Stimulated activated naive CD8-positive, alpha-beta T cell treated with anti-CD3 and anti-CD28 coated beads, Interleukin-15, amount 100 ng/mL, for 72 hours (primary cell): ENCODE data around the gene YY1AP1.
A peak's percentile ranks its signal among the peaks of the same experiment; 100 is the strongest.
"Not testable (repeated sequence)": the region's sequence is repeated elsewhere in the genome, so short reads cannot be mapped to it uniquely, and the experiment has no call there.

Experiments used
- ATAC-seq: fragments of 150-1000 bp; cut with Tn5 transposase; 2 replicates; pipeline ENCODE4 v1.10.0; 2021; ENCODE audit warnings: mild to moderate bottlenecking, moderate library complexity
- DNase-seq, 2 donors: peaks; one replicate each; pipeline ENCODE4 v3.0.0; 2021 to 2022
- H3K27ac Mint-ChIP-seq, 2 donors: one replicate each; pipeline ENCODE4 v1.8.0; 2022; ENCODE audit warnings: mild to moderate bottlenecking in 2 of 2, mixed read lengths in 2 of 2, moderate library complexity in 2 of 2
- H3K27me3 Mint-ChIP-seq: one replicate; pipeline ENCODE4 v1.8.0; 2022; ENCODE audit warnings: mixed read lengths
- H3K4me1 Mint-ChIP-seq: one replicate; pipeline ENCODE4 v1.8.0; 2022; ENCODE audit warnings: mild to moderate bottlenecking, mixed read lengths
- H3K4me3 Mint-ChIP-seq, 2 donors: one replicate each; pipeline ENCODE4 v1.8.0; 2022; ENCODE audit warnings: mild to moderate bottlenecking in 2 of 2, mixed read lengths in 2 of 2, moderate library complexity in 1 of 2
- H3K9me3 Mint-ChIP-seq, 2 donors: one replicate each; pipeline ENCODE4 v1.8.0; 2022; ENCODE audit warnings: mixed read lengths in 2 of 2

Gene YY1AP1

GRCh38 chr1:155699062-155699461 lies 10.5 kb upstream of the YY1AP1 start:
- not testable (repeated sequence) for DNase-seq, H3K9me3 Mint-ChIP-seq, H3K27me3 Mint-ChIP-seq, H3K27ac Mint-ChIP-seq, ATAC-seq, H3K4me3 Mint-ChIP-seq
- H3K4me1 Mint-ChIP-seq, result peaks cover 58% of the 10 kb centered on the region

GRCh38 chr1:155698382-155699038 lies 9.9 kb upstream of the YY1AP1 start:
- ATAC-seq (no peak), DNase-seq (no peak)
- Mint-ChIP-seq H3K9me3 (no peaks in the 10 kb centered on the region), H3K4me1 (peaks cover 60% of the 10 kb centered on the region), H3K27me3 (no peaks in the 10 kb centered on the region), H3K27ac (no peak overlapping the region), H3K4me3 (no peak overlapping the region)

- H3K27me3 Mint-ChIP-seq, ATAC-seq, H3K27ac Mint-ChIP-seq, DNase-seq, H3K4me3 Mint-ChIP-seq, H3K9me3 Mint-ChIP-seq: not testable (repeated sequence)
- H3K4me1 Mint-ChIP-seq, result peaks cover 64% of the 10 kb centered on the region
These were observed 9.0 kb upstream of the YY1AP1 start for GRCh38 chr1:155697616-155698015.

- no peak for ATAC-seq
- Mint-ChIP-seq H3K9me3 (no peaks in the 10 kb centered on the region), H3K4me3 (no peak overlapping the region), H3K27ac (no peak overlapping the region), H3K4me1 (peaks cover 67% of the 10 kb centered on the region), H3K27me3 (no peaks in the 10 kb centered on the region)
- DNase-seq, result no peak
These were observed 8.5 kb upstream of the YY1AP1 start for GRCh38 chr1:155697046-155697445.

- Mint-ChIP-seq H3K4me1 (peaks cover 72% of the 10 kb centered on the region), H3K9me3 (no peaks in the 10 kb centered on the region), H3K27me3 (no peaks in the 10 kb centered on the region), H3K27ac (no peak overlapping the region), H3K4me3 (no peak overlapping the region)
- DNase-seq (no peak), ATAC-seq (no peak)
These were observed 8.0 kb upstream of the YY1AP1 start for GRCh38 chr1:155696524-155696923.

GRCh38 chr1:155695608-155696007 lies 7.0 kb upstream of the YY1AP1 start:
- H3K4me1 Mint-ChIP-seq, result peaks cover 82% of the 10 kb centered on the region
- H3K4me3 Mint-ChIP-seq, result no peak overlapping the region
- no peaks in the 10 kb centered on the region for H3K27me3 Mint-ChIP-seq
- no peak overlapping the region for H3K27ac Mint-ChIP-seq
- H3K9me3 Mint-ChIP-seq, result no peaks in the 10 kb centered on the region
- no peak for DNase-seq
- no peak for ATAC-seq

- no peak for ATAC-seq
- Mint-ChIP-seq H3K9me3 (no peaks in the 10 kb centered on the region), H3K4me1 (peaks cover 87% of the 10 kb centered on the region), H3K27me3 (no peaks in the 10 kb centered on the region), H3K27ac (no peak overlapping the region), H3K4me3 (no peak overlapping the region)
- DNase-seq, result no peak
These were observed 6.5 kb upstream of the YY1AP1 start for GRCh38 chr1:155695072-155695471.

GRCh38 chr1:155694167-155694566 lies 5.6 kb upstream of the YY1AP1 start:
- no peaks in the 10 kb centered on the region for H3K27me3 Mint-ChIP-seq
- ATAC-seq (no peak), DNase-seq (no peak)
- peaks cover 89% of the 10 kb centered on the region for H3K4me1 Mint-ChIP-seq
- no peak overlapping the region for H3K4me3 Mint-ChIP-seq
- H3K27ac Mint-ChIP-seq, result no peak overlapping the region
- no peaks in the 10 kb centered on the region for H3K9me3 Mint-ChIP-seq

- Mint-ChIP-seq H3K4me1 (peaks cover 80% of the 10 kb centered on the region), H3K4me3 (no peak overlapping the region)
These were observed 3.5 kb upstream of the YY1AP1 start for GRCh38 chr1:155691992-155692528.

GRCh38 chr1:155689081-155689607 lies 570 bp upstream of the YY1AP1 start, which contains the start of gene DAP3:
Gene DAP3, plus strand, starts transcription at chr1:155689091. Its CDS starts 20,689 bp downstream, at chr1:155709780.
- H3K27ac Mint-ChIP-seq, result peak within 1 kb of the TSS; percentile 98 to 100
- H3K27me3 Mint-ChIP-seq, H3K9me3 Mint-ChIP-seq, DNase-seq, ATAC-seq: not testable (repeated sequence)
- peaks cover 81% of the 10 kb centered on the region for H3K4me1 Mint-ChIP-seq
- H3K4me3 Mint-ChIP-seq, result peak within 1 kb of the TSS; percentile 95 to 99

More at GRCh38 chr1:155691992-155692528, 3.5 kb upstream of the YY1AP1 start:
- no peaks in the 10 kb centered on the region for H3K9me3 Mint-ChIP-seq
- H3K27ac Mint-ChIP-seq, result no peak overlapping the region
- ATAC-seq (no peak), DNase-seq (no peak)
- H3K27me3 Mint-ChIP-seq, result no peaks in the 10 kb centered on the region

- H3K9me3 Mint-ChIP-seq, H3K27me3 Mint-ChIP-seq, DNase-seq: not testable (repeated sequence)
- Mint-ChIP-seq H3K4me1 (peaks cover 76% of the 10 kb centered on the region), H3K4me3 (peak overlapping the region; percentile 95 to 99), H3K27ac (peak overlapping the region; percentile 98 to 100)
- ATAC-seq, result peak; percentile 43
These were observed 760 bp downstream of the YY1AP1 start for GRCh38 chr1:155687705-155688323.

GRCh38 chr1:155681776-155682175 lies 6.8 kb downstream of the YY1AP1 start:
- DNase-seq, result no peak
- no peak overlapping the region for H3K27ac Mint-ChIP-seq
- H3K9me3 Mint-ChIP-seq, result no peaks in the 10 kb centered on the region
- no peaks in the 10 kb centered on the region for H3K27me3 Mint-ChIP-seq
- ATAC-seq, result no peak
- H3K4me3 Mint-ChIP-seq, result no peak overlapping the region
- peaks cover 49% of the 10 kb centered on the region for H3K4me1 Mint-ChIP-seq

GRCh38 chr1:155680531-155680930 lies 8.0 kb downstream of the YY1AP1 start:
- Mint-ChIP-seq H3K27me3 (no peaks in the 10 kb centered on the region), H3K4me1 (peaks cover 36% of the 10 kb centered on the region), H3K4me3 (no peak overlapping the region), H3K27ac (no peak overlapping the region), H3K9me3 (no peaks in the 10 kb centered on the region)
- no peak for ATAC-seq
- no peak for DNase-seq

GRCh38 chr1:155678992-155679391 lies 9.6 kb downstream of the YY1AP1 start:
- DNase-seq, H3K4me3 Mint-ChIP-seq, H3K9me3 Mint-ChIP-seq, H3K27me3 Mint-ChIP-seq, ATAC-seq, H3K27ac Mint-ChIP-seq: not testable (repeated sequence)
- H3K4me1 Mint-ChIP-seq, result peaks cover 22% of the 10 kb centered on the region

GRCh38 chr1:155678027-155678426 lies 10.5 kb downstream of the YY1AP1 start:
- Mint-ChIP-seq H3K4me3 (no peak overlapping the region), H3K27ac (no peak overlapping the region), H3K27me3 (no peaks in the 10 kb centered on the region), H3K9me3 (no peaks in the 10 kb centered on the region), H3K4me1 (peaks cover 14% of the 10 kb centered on the region)
- ATAC-seq (no peak), DNase-seq (no peak)

GRCh38 chr1:155673003-155673402 lies 15.6 kb downstream of the YY1AP1 start:
- peak overlapping the region in 1 of 2 donors; percentile 64 for H3K27ac Mint-ChIP-seq
- DNase-seq (no peak), ATAC-seq (no peak)
- no peaks in the 10 kb centered on the region for H3K9me3 Mint-ChIP-seq
- H3K4me3 Mint-ChIP-seq, result no peak overlapping the region
- H3K4me1 Mint-ChIP-seq, result no peaks in the 10 kb centered on the region
- H3K27me3 Mint-ChIP-seq, result no peaks in the 10 kb centered on the region
